GM21528 (cell line): ENCODE data around the gene HIPK2.
A peak's percentile ranks its signal among the peaks of the same experiment; 100 is the strongest.

Experiments used
- ATAC-seq: cut with Tn5 transposase; IDR thresholded peaks from one replicate; pipeline ENCODE4 v1.9.1; 2021; ENCODE audit warnings: mild to moderate bottlenecking, moderate library complexity; ENCODE audit not compliant: unreplicated experiment, low FRiP score

Gene HIPK2

DNA sequence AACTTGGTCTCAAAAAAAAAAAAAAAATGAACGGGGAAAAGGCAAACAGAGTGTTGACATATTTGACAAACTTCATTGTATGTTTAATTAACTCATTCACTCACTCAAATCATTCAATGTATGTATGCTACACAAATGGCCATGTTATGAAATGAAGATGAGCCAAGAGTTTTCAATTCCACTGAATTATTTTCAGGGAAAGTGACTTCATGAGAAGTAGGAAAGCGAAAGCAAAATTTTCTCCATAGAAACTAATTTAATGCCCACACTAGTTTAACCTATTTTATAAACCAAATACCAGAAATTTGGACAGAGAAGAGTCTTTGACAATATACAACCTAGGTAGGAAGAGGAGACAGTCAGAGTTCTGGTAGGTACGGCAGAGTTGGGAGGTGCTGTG lies 119.5 kb downstream of the HIPK2 start:
- no peak for ATAC-seq

DNA sequence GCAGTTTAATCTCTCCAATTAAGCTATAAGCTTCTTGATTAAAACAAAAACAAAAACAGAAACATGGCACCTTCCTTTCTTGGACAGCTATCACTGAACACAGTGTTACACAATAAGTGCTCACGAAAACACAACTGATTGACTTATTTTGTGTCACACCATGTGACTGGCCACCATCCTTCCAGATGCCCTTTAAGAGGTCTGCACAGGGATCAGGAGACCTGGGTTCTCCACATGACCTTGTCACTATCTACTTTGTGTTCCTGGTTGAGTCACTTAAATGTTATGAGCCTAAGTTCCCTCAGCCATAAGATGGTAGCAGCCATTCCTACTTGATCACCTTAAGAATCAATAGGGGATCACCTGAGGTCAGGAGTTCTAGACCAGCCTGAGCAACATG lies 120.1 kb downstream of the HIPK2 start:
- no peak for ATAC-seq

DNA sequence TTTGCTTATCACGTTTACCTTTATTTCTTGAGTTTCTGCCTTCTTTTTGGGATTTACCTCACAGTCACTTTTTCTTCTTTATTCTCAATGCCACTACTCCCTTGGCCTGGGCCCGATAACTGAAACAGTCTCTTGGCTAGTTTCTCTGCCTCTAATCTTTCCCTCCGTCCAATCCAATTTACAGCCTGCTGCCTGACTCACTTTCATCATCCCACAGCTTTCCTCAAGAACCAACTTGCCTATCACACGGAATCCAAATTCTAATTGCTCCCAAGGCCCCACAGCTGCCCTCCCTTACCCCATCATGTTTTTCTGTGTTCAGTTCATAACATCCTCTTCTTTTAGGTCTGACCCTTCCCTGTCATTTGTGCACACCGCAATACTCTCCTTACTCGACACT lies 121.4 kb downstream of the HIPK2 start:
- no peak for ATAC-seq

DNA sequence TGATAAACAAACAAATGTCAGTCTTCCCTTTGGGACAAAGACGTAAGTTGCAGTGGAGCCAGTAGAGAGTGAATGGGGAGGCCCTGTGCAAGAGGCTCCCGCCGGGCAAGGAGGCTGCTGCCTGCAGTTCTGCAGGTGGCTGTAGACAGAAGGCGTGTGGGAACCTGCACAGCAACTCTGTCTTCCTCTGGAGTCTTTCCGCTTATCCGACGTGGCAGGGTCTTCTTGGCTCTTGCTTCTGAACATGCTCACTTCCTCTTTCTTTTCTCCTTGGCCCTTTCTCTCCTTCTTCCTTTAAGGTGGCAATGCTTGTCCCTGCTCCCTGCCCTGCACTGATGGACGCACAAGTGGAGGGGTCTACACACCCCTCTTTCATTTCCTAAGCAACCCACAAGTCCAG lies 122.5 kb downstream of the HIPK2 start:
- ATAC-seq = no peak

DNA sequence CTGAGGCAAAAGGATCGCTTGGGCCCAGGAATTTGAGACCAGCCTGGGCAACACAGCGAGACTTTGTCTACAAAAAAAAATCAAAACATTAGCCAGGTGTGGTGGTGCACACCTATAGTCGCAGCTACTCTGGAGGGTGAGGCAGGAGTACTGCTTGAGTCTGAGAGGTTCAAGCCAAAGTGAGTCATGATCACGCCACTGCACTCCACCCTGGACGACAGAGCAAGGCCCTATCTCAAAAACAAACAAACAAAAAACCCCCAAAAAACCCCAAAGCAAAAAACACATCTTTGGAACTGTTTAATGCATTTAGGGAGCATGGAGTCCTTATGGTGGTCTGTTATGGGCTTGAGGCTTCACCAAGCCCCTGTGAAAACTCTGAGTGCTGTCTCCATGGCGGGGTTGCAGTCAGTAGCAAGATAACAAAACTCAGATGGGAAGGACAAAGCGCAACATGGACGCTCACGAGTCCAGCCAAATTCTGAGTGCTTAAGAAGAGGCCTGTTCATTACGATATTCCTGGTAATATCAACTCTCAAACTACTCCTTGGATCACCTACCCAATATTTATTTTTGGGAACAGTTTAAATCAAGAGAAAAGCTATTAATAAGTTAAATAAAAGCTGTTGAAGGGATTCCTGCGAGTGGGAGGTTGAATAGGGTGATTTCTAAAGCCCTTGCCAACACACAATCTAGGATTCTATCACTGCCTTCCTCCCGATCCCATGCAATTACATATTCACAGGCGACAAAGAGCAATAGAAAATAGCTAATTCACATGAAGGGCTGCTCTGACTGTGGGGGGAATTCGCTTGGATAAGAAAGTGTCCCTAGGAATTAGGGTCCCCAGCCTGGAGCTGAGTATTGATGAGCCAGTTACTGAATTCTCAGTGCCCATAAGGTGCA lies 123.3 kb downstream of the HIPK2 start:
- ATAC-seq = no peak

DNA sequence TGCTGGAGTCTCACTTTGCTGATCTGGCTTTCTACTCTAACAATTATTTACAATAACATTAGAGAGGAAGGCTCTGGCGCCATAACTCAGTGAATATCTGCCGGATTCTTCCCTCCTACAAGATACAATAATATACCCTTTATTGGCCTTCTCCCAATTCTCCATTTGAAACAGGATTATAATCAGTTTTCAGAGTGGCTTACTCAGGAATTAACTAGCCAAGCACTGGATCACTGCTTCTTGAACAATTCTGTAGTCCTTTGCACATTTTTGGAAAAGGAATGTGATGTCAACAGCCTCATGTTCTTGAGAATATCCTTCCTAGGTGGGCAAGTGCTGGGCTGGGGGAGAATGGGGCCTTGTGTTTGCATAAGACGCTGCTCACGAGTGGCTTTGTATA lies 125.9 kb downstream of the HIPK2 start:
- no peak for ATAC-seq

DNA sequence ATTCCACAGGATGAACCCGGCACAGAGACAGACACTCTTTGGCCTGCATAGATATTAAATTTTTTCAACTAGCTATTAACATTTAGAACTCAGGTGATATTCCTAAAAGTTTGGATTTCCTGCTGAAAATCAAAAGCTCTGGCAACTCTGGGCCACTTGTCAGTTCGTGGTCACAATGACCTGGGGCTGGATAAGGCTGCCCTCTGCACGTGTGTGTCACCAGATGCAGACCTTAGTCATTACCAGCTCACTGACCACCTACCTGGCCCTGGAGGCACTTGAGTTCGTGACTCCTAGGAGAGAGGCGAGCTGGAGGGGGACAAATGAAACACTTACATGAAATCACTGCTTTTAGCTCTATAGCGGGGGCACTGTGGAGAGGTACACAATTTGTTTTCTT lies 126.5 kb downstream of the HIPK2 start:
- no peak for ATAC-seq

DNA sequence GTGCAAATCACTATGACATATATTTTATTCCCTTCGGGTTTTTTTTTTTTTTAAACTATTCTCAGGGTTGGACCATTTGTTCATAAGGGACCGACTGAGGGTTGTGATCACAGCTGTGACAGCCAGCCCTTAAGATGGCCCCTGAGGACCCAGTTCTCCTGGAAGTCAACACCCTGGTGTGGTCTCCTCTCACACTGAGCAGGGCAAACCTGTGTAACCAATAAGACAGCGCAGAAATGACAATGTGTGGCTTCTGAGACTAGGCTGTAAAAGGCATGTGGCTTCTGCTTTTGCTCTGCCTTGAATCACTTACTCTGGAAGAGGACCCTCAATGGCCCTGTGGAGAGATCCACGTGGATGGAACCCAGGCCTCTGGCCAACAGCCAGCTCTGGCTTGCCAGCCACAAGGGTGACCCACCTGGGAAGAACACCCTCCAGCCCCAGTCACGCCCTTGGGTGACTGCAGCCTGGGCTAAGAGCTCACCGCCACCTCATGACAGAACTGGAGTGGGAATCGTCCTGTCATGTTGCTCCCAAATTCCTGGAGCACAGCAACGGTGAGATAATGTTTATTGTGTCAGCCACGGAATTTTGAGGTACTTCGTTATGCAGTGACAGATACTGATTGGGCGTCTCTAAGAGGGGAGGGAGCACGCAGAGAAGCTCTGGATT lies 127.2 kb downstream of the HIPK2 start:
- ATAC-seq = no peak

DNA sequence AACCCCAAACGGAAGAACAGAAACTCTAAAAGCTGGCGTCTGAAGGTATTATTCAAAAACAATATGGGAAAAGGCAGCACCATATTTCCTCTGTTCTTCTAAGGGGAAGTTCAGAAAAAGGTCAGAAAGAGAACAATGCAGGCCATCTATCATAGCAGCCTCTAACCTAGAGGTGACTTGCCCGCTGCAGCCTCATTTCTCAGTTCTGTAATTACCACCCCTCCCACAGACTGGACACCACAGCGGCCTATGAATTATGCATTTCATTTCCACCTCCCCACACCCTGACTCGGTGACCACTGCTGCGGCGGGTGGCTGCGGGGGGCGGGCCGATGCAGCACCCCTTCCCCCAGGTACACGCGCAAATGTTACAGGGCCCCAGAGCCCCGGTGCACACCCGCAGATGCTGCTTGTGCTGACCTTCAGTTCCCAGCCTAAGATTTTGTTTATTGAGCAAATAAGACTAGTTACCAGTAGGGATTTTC lies 128.8 kb downstream of the HIPK2 start:
- peak; percentile 84 for ATAC-seq

DNA sequence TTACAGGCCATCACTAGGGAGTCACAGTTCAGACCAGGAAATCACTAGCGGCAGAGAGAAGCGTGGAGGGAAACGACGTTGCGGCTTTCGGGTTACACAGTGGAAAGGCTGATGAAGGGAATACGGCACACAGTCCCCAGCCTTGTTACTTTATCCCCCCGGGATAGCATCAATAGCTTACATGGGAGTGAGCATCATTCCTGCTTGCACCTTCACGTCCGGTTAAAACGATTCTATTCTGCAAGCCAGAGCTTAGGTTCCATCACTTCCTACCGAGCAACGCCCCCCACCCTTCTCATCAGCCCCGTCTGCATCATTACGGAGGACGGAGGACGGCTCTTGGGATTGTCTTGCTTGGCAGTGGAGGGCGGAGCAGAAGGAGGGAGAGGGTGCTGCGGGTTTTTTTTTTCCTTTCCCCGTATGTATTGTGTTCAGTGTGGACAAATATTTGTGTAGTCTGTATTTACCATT lies 129.4 kb downstream of the HIPK2 start:
- ATAC-seq = no peak

DNA sequence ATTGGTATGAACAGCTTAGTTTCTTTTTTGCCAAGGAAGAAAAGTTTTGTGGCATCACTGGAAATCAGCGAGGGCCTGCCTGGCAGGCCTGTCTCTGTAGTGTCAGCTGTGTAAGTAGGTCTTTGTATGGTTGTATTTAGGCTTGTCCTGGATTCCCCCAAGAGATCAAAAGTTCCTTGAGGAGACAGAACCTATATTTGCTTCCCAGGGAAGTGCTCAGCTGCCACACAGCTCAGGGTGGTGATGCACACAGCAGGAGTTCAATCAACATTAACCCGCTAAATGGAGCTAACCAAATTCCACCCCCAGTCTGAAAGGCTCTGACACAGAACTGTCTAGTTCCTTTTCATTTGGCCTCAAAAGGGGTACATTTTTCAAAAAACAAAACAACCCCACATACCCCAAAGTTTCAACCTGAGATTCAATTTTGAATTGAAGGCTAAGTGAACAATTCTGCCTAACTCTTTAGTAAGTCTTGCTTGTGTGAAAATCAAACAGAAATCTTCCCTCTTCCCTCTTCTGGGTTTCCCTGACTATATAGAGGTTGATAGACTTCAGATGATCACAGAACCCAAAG lies 129.9 kb downstream of the HIPK2 start:
- ATAC-seq = no peak

DNA sequence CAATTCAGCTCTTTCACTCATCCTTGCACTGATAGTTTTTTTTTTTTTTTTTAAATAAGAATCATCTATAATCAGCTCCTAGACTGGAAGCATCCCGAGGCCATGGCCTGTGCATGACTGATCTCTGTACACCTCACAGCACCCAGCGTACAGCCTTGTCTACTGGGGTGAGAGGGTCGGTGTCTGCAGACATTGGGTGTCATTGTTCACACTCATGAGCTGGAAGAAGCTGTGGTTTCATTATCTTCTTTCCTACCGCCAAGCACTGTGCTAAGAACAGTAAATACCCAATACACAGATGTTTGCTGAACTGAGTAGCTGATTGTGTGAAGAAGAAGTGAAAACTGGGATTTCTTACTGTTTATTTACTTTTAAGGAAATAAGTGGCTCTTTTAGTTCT lies 130.7 kb downstream of the HIPK2 start:
- ATAC-seq = no peak

DNA sequence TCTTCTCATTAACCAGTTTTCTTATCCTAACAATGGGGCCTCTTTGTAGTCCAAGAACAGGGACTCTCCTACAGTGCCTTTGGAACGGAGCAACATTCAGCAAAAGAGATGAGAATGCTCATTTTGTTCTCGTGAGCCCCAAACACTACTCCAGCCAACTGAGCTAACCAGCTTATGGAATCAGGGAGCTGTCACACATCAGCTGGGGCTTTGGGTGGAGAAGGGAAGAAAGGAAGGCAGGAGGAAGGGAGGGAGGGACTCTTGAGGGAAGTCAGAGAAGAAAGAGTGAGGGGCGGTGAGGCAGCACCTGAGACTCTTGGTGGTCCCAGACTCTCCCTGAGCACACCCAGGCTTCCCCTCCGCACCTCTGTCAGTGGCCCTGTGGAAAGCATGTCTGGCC lies 131.2 kb downstream of the HIPK2 start:
- ATAC-seq = no peak

DNA sequence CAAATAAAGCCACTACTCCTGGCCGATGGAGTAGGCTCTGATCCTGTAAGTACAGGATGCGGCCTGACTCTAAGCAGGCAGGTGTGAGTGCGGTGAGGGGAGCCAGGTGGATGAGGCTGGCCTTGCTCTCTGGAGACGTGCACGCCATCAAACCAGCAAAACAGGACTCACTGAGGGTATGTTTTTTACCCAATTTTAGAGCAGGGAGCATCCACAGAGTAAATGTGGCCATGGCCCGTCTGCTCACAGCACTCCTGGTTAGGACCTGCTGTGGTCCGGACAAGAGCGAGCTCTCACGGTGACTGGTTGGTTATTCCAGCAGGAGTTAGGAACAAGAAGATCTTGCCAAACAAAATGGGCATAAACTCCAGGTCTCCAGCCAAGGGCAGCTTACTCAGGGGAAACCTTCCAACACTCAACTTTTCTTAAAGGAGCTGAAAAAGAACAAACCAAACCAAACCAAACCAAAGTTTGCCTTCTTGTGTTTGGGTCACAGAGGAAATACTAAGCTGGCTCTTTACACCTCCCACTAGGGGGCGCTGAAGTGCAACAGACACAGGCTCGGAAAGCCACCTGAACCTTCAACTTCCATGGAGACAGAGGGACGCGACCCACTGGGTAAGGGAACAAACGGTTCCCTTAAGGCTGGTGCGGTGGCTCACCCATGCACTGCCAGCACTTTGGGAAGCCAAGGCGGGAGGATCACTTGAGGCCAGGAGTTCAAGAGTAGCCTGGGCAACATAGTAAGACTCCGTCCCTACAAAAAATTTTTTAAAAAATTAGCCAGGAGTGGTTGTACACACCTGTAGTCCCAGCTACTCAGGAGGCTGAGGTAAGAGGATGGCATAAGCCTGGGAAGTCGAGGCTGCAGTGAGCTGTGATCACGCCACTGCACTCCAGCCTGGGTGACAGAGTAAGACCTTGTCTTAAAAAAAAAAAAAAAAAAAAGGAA lies 131.9 kb downstream of the HIPK2 start:
- no peak for ATAC-seq

DNA sequence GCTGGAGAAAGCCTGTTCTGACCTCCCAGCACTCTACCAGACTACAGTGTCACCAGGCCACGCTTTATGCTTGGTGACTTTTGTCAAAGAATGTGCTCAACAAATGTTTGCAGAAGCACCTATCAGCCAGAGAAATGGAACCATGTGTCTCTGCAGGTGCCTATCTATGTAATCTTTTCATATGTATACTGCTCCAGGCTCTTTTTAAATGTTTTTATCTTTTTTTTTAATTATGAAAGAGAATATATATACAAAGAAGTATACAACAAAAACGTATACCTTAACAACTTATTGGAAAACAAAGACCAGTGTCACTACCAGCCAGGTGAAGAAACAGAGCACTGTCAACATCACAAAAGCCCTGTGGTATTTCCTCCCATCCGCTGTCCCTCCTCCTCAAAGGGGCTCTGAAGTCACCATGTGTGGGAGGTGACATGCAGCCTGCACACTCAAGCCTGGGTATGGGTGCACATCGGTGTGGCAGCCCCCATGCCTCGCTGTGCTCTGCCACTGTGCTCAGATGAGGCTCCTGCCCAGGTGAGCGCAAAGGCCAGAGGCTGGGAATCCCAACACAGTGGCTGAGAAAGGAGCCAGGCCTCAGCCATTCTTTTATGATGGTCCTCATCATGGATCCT lies 133.7 kb downstream of the HIPK2 start:
- ATAC-seq = no peak

DNA sequence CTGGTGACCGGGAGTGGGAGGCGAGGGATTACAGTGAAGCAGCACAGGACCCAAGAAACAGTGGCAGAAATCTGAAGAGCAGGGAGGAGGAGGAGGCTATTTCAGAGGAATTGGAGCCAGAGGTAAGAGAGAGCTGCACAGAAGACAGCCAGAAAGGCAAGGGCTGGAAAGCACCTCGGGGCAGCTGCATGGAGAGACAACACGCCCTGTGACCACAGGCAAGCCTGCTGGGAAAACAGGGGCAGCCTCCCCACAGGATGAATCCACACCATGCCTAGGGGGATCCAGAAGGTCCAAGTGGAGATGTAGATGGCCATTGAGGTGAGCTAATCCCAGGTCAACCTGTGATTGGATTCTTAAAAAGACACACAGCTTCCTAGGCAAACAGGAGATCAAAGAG lies 135.5 kb downstream of the HIPK2 start:
- no peak for ATAC-seq

DNA sequence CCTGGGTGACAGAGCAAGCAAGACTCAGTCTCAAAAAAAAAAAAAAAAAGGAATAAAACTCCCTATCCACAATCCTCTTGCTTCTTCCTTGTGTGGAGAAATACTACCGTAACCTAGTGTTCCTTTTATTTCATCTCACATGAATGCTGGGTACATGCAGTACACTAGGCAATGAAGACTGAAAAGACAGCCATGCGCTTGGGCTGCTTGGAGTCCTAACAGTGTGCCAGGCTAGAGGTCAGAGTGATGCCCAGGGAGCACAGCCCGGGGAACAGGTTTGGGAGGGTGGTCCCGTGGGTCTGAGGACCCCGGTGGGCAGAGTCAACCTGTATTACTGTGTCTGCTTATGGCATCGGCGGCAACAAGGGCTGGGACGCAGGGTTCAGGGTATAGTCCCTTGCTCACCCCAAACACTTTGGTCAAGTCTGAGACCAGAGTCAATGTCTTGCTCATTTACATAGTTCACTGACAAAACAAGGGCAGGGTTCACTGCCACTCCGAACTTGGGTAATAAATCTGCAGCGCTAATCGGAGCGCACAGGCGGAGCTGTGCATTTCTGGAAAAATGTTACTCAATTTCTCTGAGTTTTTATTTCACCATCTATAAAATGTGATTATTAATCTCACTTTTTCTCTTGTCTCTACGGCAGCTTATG lies 136.3 kb downstream of the HIPK2 start:
- no peak for ATAC-seq

DNA sequence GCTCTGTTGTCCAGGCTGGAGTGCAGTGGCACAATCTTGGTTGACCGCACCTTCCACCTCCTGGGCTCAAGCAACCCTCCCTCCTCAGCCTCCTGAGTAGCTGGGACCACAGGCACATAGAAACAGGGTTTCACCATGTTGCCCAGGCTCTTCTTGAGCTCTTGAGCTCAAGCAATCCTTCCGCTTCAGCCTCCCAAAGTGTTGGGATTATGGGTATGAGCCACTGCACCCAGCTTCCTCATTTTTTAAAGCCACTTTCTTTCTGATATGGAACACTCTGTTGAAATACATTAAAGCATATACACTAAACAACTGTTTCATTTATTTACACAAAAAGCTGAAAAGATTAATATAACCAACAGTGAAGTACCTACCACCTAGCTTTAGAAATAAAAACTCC lies 137.1 kb downstream of the HIPK2 start:
- ATAC-seq = no peak

DNA sequence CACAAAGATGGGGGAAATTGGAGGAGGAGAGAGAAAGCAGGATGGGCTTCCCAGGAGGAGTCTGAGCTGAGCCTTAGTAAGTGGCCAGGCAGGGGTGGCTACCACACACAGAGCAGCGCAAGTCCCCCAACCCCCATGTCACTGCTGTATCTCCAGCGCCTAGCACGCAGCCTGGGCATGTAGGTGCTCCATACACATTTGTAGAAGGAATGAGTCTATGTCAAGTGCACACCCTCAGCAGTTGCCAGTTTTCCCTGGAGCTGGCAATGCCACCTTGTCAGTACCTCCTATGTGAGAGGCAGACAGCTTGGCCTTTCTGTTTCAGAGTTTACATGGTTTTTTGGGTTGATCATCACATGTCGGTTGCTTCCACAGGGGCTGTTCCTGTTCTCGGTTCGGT lies 138.2 kb downstream of the HIPK2 start:
- ATAC-seq = no peak
